Stimulated activated CD4-positive, alpha-beta T cell treated with anti-CD3 and anti-CD28 coated beads, Interleukin-4, amount 100 ng/mL, for 24 hours (primary cell): ENCODE measurements around the gene TTC38.

Source experiments
- DNase-seq: peaks from one replicate; pipeline ENCODE4 v3.0.0-alpha.2; 2020

TTC38 gene

DNA sequence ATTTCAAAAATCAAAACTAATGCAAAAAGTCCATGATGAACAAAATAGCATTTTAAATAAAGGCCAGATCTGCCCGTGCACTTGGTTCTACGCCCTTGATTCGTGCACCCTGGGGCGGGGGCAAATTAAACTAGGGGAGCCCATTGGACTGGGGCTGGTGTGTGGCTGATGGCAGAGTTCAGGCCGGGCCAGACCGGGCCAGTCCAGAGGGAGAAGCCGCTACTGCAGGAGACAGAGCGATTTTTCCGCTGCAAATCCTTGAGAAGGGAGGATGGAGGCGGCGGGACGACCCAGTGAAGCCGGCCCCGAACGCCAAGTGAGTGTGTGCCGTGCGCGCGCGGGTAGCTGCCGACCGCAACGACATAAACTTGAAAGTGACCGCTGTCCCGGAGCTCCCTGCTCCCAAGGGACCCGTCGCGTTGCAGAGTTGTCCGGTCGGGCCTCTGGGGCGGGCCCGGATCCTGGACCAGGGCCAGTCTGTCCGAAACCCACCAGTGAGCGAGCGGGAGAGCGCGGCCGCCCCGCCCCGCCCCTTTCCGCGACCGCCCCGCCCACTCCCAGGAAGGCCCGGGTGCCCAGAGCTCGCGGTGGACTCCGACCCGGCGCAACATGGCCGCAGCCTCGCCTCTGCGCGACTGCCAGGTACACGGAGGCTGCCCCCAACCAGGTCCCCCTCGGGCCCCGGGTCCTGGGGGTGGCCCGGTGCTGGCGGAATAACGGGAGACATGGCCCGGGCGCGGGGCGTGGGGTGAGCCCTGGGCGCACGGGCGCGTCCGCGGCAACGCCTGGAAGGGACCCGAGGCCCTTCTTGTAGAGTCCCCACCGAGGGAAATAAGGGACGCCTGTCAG, at the start of gene TTC38:
Gene TTC38, plus strand, starts transcription at position 578 of the 849 bp plus-strand sequence. Its CDS starts 32 bp downstream, at position 610.
- DNase-seq = peak; percentile 36

DNA sequence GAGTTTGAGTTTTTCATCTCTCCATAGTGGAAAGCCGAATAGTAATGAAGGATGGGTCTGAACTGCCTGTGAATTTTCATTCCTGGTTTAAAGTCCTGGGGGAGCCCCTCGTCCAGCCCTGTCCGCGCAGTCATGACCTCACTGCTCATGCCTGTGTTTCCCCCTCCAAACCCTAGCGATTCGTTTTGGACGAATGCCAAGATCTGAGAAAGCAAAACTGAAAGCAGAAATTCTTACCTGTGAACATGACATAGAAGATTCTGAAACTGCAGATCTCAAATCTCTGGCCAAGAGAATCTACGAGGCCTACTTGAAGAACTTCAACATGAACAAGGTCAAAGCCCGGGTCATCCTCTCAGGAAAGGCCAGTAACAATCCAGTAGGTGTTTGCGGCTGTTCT, 48.2 kb upstream of the TTC38 start:
- DNase-seq = no peak

DNA sequence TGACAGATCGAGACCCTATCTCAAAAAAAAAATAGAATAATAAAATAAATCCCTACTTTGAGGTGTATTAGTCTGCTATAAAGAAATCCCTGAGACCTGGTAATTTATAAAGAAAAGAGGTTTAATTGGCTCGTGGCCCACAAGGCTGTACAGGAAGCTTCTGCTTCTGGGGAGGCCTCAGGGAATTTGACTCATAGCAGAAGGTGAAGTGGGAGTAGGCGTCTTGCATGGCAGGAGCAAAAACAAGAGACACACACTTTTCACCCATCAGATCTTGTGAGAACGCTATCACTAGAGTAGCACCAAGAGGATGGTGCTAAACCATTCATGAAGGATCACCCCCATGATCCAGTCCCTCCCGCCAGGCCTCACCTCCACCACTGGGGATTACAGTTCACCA, 46.9 kb upstream of the TTC38 start:
- DNase-seq = no peak

DNA sequence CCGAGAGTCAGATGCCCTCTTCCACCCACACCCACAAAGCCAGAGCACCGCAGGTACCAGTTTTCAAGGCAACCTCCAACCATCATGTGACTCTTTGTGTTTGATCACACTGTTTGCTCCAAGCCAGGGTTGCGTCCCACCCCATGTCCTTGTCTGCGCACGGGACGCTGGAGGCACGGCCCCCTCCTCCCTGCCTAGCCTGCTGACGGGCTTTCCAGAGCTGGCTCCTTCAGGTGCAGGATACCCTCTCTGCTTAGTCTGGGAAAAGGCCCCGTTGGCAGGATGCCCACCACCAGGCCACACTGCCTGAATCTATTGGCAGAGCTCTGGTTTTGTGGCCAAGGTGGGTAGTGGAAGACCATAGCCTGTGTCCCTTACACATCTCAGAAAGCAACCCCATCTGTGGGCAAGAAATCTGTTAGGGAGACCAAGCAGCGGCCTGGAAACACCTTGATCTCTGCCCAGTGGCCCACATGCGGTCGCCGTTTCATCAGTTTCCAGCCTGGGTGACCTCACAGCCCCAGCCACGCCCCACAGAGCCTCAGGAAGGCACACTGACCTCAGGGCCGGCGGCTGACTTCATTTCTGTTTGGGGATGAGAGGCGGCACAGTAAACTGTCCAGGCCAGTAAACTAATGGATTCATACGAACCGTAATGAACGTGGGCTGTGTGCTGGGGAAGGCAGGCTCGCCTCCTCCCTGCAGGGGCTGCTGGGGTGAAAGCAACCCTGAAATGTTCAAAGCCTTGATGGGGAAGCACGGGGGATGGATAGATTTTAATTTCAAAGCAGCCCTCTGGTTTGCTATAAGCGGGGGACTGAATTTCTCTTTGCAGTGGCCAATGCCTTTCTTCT, 43.5 kb upstream of the TTC38 start:
- no peak for DNase-seq

DNA sequence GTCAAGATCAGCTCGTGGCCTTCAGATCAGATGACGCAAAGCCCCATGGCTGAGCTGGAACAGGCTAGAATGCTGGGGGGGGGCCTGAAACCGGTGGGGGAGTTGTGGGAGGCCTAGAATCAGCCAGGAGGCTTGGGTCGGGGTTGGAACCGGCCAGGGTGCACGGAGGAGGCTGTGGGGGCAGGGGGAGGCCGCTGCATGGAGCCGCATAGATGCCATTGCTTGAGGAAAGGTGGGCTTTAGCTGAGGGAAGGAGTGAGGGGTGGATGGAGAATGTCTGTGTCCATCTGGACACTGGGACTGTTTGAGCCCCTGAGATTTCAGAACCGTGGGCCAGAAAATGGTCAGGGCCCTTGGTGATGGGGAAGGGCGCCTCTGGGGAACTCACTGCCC, 42.9 kb upstream of the TTC38 start:
- no peak for DNase-seq

DNA sequence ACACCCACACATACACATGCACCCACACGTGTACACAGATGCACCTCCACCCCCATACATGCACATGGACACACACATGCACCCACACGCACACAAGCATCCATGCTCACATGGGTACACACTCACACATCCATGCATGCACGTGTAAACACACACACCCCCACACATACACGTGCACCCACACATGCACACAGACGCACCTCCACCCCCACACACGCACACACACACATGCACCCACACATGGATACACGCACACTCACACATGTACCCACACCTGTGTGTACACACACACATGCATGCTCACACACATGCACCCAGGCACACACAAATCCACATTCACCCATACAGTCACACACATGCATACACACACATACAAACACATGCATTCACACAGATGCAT, 42.2 kb upstream of the TTC38 start:
- DNase-seq = no peak

DNA sequence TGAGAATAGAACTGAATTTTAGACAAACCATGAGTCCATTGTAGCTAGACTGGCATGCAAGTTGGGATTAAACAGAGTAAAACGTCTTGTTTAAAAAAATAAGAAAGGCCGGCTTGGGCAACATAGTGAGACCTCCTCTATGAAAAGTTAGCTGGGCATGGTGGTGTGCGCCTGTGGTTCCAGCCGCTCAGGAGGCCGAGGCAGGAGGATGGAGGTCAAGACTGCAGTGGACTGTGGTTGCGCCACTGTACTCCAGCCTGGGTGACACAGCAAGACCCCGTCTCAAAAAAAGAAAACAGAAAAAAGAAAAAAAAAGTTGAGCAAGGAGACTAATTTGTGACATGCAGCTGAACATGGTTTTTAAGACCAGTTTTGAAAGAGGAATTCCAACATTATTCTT, 41.2 kb upstream of the TTC38 start:
- DNase-seq = no peak

DNA sequence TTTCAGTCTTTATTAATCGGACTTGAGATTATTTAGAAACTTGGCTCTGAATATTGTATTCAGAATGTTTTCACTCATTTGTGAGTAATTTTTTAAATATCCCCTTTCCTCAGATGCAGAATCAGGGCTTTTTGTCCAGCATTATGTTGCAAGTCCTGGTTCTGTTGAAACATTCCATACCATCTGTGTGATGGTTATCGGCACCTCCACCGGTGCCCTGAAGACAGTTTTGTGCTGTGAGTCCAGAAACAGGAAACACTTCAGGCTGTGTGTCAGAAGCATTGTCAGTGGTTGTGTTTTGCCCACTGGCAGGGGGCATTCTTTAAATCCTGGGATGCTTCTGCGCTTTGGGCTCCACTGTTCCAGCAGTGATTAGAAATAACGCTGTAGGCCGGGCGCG, 38.1 kb upstream of the TTC38 start:
- DNase-seq = no peak

DNA sequence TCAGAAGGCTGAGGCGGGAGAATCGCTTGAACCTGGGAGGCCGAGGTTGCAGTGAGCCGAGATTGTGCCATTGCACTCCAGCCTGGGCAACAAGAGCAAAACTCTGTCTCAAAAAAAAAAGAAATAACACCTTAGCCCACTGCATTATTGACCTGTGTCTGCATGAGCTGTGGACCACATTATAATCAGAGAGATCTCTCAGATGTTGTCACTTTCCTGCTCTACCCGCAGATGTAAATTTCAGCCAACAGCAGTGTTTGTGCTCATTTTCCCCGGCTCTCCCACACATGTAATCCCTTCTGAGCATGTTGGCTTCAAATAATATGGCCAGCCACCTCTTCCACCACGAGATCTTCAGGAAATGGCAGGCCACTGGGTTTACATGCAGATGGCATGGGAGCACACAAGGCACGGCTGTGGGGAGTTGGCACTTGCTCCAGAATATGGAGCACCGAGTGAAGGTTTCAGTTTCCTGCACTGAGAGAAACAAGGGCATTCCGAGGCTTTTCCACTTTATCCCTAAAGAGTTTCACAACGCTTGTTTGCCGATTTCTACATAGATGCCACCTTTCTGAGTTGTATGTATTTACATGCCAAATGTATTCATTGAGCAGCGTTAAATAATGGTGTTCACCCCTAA, 37.4 kb upstream of the TTC38 start:
- DNase-seq = no peak

DNA sequence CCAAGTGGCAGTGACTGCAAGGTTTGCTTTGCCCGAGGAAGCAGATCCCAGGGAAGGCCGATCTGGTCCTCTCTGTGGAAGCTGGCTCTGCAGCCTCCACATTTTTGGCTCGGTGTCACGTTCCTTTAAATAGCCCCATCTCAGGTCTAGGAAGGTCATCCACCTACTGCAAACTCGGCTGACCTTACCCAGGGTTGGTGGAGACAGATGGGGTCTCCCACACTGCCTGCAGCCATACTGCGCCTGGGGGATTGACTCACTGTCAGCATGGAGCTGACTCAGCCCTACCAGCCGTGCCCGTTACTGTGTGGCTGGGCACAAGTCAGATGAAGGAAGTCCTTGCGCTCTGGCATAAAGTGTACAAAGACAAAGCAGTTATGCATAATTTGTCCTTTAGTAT, 34.6 kb upstream of the TTC38 start:
- no peak for DNase-seq

DNA sequence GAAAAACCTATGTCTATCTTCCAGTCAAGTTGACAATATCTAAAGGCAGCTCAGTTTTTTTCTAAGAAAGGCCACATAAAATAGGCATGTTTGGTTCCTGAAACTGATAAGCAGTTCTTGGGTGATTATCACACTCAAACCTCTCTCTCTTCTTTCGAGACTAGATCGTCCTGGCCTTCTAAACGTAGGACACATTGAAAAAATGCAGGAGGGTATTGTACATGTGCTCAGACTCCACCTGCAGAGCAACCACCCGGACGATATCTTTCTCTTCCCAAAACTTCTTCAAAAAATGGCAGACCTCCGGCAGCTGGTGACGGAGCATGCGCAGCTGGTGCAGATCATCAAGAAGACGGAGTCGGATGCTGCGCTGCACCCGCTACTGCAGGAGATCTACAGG, 32.8 kb upstream of the TTC38 start:
- DNase-seq = no peak

DNA sequence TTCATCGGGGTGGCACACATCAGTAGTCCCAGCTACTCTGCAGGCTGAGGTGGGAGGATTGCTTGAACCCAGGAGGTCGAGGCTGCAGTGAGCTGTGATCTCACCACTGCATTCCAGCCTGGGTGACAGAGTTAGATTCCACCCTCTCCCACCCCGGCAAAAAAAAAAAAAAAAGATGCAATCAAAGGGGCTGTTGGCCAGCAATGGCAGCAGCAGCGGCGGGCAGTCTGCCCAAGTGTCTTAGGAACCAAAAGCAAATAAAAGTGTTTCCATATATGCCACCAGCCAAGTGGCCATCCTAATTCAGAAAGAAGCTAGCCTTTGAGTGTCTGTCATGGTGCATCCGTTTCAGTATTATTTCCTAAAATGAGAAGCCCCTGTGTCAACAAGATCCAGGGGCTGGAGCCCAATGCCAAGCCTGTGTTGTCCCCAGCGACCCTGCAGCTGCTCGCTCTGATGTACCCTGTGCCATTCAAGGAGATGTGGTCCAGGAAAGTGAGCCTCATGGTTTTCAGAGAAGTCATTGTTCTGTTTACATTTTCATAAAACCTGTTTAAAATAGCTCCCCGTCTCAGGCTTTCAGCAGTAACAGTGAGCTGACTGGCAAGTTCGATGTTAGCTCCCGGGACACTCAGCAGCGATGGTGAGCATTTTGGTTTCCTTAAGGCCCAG, 30.2 kb upstream of the TTC38 start:
- DNase-seq = no peak

DNA sequence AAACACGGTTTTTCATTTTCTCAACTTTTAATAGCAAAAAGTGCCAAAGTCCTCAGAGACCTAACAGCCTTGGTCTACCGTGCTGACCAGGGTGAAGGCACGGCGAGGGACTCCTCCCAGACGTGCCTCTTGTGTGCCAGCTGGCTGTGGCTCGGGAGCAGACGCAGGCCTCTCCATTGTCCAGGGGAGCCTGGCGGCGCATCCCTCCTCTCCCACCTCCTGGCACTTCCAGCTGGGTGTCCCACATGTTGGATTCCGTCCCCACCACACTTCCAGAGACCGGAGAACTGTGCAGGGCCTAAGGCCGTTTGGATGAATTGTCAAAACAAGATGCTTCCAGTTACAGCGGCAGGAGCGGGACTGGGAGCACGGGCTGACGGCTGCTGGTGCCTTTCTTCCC, 29.3 kb upstream of the TTC38 start:
- no peak for DNase-seq

DNA sequence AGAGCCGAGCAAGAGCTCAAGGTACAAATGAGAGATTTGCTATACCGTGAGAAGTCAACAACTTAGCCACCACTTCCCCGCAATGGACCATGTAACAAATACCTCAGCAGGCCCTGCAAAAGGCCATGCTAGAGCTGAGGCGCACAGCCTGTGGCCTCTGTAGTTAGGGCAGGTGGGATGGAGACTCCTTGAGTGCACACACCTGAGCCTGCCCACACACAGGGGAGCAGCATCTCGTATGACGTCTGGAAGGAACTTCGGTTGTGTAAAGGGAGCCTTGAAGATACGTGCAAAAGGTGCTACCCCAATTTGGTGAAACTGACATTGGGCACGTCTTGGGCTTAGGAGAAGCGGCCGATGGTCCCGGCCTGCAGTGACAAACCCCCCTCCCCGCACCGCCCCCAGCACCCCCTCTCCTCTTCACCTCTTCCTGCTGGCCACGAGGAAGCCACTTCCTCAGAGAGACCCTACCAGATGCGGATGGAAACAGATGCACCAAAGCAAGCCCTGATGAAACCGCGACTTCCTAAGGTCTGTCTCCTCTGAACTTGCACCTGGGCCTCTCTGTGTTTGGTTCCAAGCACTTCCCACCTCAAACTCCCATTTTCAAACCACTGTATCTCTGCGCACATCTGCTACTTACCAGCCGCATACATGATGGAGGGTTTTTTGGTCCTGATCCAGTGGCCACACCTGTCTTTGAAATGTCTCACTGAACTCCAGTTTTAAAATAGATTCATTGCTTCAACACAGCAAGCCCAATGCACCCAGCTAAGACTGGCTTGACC, 28.4 kb upstream of the TTC38 start:
- DNase-seq = no peak

DNA sequence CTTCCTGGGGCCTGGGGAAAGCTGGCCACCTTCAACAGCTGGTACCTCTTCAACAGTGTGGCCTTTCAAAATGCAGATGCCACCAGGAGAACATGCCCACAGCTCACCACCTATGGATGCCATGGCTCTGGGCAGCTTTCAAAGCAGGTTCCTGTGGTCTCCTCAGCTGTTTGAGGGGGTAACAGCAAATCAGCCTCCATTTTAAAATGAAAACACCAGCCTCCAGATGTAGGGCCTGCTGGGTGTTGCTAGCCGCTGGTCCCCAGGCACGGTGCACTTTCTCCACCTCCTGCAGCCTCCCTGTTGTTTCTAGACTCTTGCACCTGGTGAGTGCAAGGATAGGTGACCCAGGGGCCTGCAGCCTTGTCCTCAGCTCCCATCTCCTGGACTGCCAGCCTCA, 27.7 kb upstream of the TTC38 start:
- no peak for DNase-seq

DNA sequence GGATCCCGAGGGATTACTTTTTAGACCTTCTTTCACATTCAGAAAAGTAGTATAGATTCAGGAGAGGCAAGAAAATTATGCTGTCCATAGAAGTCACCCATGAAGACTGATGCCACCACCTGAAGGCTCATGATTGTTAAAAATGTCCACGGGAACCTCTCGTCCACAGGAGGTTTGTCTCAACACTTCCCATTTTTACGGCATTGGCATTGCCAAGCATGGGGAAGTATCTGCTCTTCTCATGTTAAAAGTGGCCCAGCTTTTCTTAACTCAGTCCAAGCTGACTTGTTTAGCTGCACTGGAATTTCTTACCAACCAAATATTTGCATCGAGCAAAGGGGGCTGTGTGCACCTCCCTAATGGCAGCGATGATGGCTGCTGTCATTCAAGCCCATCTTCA, 27.3 kb upstream of the TTC38 start:
- DNase-seq = no peak

DNA sequence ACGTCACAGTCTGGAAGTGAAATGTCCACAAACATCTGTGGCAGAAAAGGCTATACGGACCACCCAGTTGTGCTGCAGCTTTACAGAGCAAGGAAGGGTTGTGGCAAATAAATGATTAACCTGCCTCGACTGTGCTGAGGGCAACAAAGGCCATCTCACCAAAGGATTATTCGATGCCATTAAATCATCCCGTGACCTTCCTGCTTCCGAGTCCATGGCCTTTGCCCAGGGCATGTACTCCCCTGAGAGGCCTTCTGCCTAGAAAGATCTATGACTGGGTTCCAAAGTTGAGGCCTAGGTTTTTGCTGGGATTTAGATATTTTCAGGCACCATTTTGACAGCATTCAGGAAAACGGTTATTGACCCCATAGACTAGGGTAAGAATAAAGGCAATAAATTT, 26.9 kb upstream of the TTC38 start:
- DNase-seq = no peak

DNA sequence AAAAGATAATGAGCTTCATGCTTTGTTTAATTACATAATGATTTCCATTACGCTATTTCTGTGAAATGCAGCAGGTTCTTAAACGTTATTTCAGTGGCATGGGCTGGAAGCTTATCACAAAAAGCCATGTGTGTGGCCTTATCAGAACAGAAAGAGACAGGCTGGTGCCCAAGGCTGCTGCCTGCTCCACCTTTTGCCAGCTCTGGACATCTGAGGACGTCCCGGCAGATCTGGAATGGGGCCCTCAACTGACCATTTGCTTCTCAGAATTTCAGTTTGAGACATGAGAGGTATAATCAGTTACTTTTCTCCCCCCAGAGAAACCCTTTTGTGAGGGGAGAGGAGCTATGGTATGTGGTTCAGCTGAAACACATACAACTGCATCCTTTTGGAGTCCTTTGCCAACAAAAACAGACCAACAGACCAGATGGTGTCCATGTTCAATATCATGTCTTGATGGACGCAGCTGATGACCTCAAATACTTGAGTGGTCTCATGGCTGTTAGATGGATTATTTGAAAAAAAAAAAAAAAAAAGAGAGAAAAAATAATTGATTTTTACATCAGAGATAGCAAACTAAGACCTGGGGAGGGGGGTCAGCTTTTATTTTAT, 26.3 kb upstream of the TTC38 start:
- DNase-seq = no peak

DNA sequence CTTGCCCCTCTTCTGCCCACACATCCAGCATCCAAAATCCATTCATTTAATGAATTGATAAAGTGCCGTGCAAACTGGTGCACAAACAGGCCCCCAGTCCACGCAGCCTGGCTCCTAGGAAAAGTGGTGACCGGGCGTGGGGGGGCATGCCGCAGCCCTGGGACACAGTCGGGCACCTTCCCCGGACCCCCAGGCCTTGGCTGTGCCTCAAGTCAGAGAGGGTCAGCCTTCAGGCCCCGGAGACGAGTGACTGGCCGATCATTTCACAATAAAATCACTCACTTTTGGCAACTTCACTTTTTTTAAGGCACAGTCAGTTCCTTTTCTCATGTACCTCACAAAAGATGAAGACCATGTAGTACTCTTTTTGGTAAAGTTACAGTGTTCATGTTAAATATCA, 25.7 kb upstream of the TTC38 start:
- no peak for DNase-seq

DNA sequence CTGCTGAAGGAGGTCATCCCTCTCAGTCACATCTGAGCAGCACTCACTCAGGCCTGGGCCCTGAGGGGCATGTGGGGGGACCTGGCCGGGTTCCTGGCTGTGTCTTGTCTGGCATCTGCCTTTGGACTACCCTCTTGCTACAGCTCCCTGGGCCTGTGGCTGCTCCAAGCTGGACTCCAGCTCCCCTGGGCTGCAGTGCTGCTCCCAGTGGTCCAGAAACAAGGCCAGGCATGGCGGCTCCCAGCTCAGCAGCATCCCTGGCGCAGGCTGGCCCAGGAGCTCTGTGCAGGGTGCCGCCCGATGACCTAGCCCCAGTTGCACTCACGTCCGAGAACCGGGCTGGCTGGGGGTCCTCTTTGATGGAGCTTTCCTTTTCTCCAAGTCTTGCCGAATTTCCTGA, 23.0 kb upstream of the TTC38 start:
- DNase-seq = no peak

DNA sequence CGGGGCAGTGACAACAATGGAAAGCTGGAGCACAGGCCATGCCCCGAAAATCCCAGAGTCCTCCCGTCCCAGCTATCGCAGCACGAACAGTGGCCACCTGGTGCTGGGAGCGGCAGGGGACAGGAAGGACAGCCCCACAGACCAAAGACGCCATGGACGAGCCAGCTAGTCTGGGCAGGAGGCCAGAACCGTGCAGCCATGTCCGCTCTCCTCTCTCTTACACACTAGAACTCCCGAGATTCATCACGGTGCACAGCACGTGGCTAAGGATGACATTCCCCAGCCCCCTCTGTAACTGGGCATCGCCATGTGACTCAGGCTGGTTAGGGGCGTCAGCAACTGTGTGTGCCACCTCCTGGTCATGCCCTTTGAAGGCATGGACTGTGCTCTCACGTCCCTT, 22.3 kb upstream of the TTC38 start:
- DNase-seq = no peak

DNA sequence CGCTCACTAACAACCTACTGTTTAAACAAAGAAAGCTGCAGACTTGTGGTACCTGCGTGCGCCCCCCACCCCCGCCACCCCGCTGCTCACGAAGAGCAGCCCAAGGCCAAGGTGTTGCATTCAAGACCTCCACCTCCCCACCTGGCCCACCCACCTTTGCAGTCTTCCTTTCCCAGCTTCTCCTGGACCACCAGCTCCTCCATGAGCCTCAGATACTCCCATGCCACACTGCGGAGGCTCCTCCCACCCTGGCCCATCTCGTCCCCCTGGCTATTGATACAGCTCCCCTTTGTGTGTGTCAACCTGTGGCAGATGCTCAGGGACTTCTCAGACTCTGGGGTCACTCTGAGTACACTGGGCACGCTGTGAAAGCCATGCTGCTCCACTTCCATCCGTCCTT, 21.6 kb upstream of the TTC38 start:
- DNase-seq = no peak
